ENCODE measurements around the gene ABCC4. TPM values are rescaled to one million over a fixed set of nuclear protein-coding genes. Genes with fewer than 3 reads are reported as not detected.
A peak's percentile ranks its signal among the peaks of the same experiment; 100 is the strongest.

The ABCC4 gene
- total RNA-seq, 2 donors from 2014 or later, result 21.0 to 27.1 TPM

GRCh38 chr13:95050800-95051615 is 250.2 kb downstream of the ABCC4 start:
- no peak for ATAC-seq
- no peak for DNase-seq
- intact Hi-C loops (cut with DNase I, micrococcal nuclease), result no loop called here

- intact Hi-C loops (cut with DNase I, micrococcal nuclease), result no loop called here
- no peak for DNase-seq
- no peak for ATAC-seq
Measured at GRCh38 chr13:95049772-95050171, 251.5 kb downstream of the ABCC4 start.

- intact Hi-C loops (cut with DNase I, micrococcal nuclease), result no loop called here
- peak; percentile 42 for ATAC-seq
- no peak for DNase-seq
Measured at GRCh38 chr13:95044452-95045205, 256.6 kb downstream of the ABCC4 start.

- intact Hi-C loops (cut with DNase I, micrococcal nuclease), result no loop called here
- ATAC-seq (no peak), DNase-seq (no peak)
Measured at GRCh38 chr13:95039415-95039814, 261.8 kb downstream of the ABCC4 start.

GRCh38 chr13:95038949-95039348 is 262.3 kb downstream of the ABCC4 start:
- DNase-seq (no peak), ATAC-seq (no peak)
- intact Hi-C loops (cut with DNase I, micrococcal nuclease), result no loop called here

GRCh38 chr13:95035311-95036109 is 265.7 kb downstream of the ABCC4 start:
- intact Hi-C loops (cut with DNase I, micrococcal nuclease), result no loop called here
- ATAC-seq (no peak), DNase-seq (no peak)

- ATAC-seq (peak; percentile 44), DNase-seq (no peak)
- intact Hi-C loops (cut with DNase I, micrococcal nuclease), result no loop called here
Measured at GRCh38 chr13:95033890-95034289, 267.4 kb downstream of the ABCC4 start.

GRCh38 chr13:95032121-95032520 is 269.1 kb downstream of the ABCC4 start:
- DNase-seq (no peak), ATAC-seq (no peak)

GRCh38 chr13:95030821-95031343 is 270.4 kb downstream of the ABCC4 start:
- intact Hi-C loops (cut with DNase I, micrococcal nuclease), result no loop called here
- ATAC-seq (no peak), DNase-seq (no peak)

More at GRCh38 chr13:95032121-95032520, 269.1 kb downstream of the ABCC4 start:
- intact Hi-C loops (cut with DNase I, micrococcal nuclease), result no loop called here

- DNase-seq (no peak), ATAC-seq (no peak)
- intact Hi-C loops (cut with DNase I, micrococcal nuclease), result no loop called here
Measured at GRCh38 chr13:95027638-95028037, 273.6 kb downstream of the ABCC4 start.

- ATAC-seq (no peak), DNase-seq (no peak)
- intact Hi-C loops (cut with DNase I, micrococcal nuclease), result no loop called here
Measured at GRCh38 chr13:95025116-95025515, 276.1 kb downstream of the ABCC4 start.

- intact Hi-C loops (cut with DNase I, micrococcal nuclease), result no loop called here
- no peak for ATAC-seq
- DNase-seq, result no peak
Measured at GRCh38 chr13:95023405-95023804, 277.8 kb downstream of the ABCC4 start.

- intact Hi-C loops (cut with DNase I, micrococcal nuclease), result no loop called here
- no peak for DNase-seq
- no peak for ATAC-seq
Measured at GRCh38 chr13:95020298-95020987, 280.8 kb downstream of the ABCC4 start.

- ATAC-seq (no peak), DNase-seq (no peak)
- intact Hi-C loops (cut with DNase I, micrococcal nuclease), result no loop called here
Measured at GRCh38 chr13:95019886-95020285, 281.4 kb downstream of the ABCC4 start.

- intact Hi-C loops (cut with DNase I, micrococcal nuclease), result no loop called here
- ATAC-seq, result no peak
Measured at GRCh38 chr13:95007322-95007721, 293.9 kb downstream of the ABCC4 start.

GRCh38 chr13:95005300-95005699 is 296.0 kb downstream of the ABCC4 start:
- intact Hi-C loops (cut with DNase I, micrococcal nuclease), result no loop called here
- no peak for ATAC-seq
- DNase-seq, result no peak

More at GRCh38 chr13:95007322-95007721, 293.9 kb downstream of the ABCC4 start:
- DNase-seq, result no peak

- ATAC-seq (peak; percentile 31), DNase-seq (no peak)
- intact Hi-C loops (cut with DNase I, micrococcal nuclease), result no loop called here
Measured at GRCh38 chr13:95003019-95003813, 298.0 kb downstream of the ABCC4 start.

GRCh38 chr13:95002126-95002525 is 299.1 kb downstream of the ABCC4 start:
- intact Hi-C loops (cut with DNase I, micrococcal nuclease), result no loop called here
- DNase-seq (no peak), ATAC-seq (no peak)

Measured in left colon (tissue), 2 donors.